ENCODE data around the gene ZPLD1. TPM values are rescaled to one million over a fixed set of nuclear protein-coding genes. Genes with fewer than 3 reads are reported as not detected.

The ZPLD1 gene
- polyA plus RNA-seq, 12 donors, result 0.05 to 0.08 (median 0.07) TPM; not detected in 9

- no peak for DNase-seq
Observed at GRCh38 chr3:102528727-102529126, 93.9 kb downstream of the ZPLD1 start.
